RKO (cell line): Measurements from ENCODE around the gene MSMO1.

Experiments
- DNase-seq: peaks from one replicate; pipeline ENCODE4 v3.0.0-alpha.2; 2016; ENCODE audit warnings: low spot score

MSMO1 gene

DNA sequence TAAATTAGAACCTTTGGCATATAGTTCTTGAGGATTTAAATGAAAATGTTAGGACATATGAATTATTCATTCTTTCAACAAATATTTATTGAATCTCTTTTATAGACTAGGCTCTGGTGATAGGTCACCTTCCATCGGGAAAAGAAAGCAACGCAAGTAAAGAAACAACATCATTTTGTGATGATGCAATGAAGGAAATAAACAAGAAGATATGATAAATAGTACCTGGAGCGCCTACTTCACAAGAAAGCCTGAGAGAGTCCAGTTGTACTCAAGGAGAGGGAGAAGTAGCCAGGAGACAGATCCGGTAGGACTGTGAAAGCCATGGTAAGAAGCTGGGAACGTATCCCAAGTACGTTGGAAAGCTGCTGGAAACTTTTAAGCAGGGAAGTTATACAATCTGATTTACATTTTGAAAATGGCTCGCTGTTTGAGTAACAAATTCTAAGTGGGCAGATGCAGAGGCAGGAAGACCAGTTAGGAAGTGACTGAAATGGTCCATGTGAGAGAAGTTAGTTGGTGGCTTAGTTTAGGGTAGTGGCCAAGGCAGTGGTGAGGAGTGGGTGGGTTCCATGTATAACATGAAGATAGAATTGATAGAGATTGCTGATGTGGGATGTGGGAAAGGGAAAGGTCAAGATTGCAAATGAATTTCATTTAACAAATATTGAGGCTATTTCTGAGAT is 33.7 kb downstream of the MSMO1 start:
- no peak for DNase-seq

DNA sequence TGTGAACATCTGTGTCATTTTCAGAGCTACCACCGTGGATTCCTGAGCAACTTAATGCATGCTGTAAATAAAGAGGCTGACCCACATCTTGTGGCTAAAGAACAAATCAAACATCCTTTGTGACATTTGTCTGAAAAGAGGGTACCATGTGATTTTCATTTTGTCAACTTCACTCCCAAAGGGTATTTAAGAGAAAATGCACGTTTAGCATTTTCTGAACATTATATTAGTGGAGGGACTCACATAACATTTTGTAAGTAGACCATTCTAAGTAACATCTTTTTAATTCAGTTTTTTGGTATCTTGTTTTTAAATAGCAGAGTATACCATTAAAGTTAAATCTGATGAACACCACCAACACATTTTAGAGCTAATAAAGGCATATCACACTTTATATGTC is 34.3 kb downstream of the MSMO1 start:
- DNase-seq = no peak

DNA sequence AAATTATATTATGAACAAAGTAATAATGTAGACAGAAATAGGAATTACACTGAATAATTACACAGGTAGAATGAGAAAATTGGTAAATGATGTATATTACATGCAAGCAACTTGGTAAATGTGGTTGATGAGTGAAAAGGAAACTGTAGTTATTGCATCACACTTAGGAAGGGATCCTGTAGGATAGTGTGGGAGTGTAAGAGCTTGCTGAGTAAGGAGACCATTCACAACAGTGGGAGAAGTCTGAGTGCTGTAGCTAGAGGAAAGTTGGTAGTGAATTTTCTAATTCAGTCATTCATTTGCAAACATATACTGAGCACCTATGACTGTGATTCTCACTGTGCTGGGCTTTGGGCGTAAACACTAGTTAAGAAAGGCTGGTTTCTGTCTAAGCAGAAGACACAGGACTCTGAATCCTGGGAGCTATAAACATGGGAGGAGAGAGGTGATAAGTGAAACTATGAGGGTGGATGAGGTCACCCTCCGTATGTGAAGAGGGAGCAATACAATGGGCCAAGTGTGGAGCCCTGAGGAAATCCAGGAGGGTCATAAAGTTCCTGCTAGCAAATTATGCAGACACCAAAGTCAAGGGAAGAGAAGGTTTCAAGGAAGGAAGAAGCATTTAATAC is 37.1 kb downstream of the MSMO1 start:
- DNase-seq = no peak

DNA sequence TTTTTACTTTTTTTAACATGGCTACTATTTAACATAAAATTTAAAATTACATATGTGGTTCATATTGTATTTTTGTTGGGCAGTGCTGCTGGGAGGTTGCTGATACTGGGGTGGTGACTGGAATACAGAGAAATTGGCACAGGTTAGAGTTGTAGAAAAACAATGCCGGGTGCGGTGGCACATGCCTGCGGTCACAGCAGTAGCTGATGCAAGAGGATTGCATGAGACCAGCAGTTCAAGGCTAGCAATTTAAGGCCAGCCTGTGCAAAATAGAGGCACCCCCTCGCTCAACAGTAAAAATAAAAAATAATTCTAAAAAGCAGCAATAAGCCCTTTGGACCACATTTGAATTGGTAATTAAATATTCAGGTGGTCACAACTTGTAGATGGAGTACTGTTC is 39.6 kb downstream of the MSMO1 start:
- DNase-seq = no peak

DNA sequence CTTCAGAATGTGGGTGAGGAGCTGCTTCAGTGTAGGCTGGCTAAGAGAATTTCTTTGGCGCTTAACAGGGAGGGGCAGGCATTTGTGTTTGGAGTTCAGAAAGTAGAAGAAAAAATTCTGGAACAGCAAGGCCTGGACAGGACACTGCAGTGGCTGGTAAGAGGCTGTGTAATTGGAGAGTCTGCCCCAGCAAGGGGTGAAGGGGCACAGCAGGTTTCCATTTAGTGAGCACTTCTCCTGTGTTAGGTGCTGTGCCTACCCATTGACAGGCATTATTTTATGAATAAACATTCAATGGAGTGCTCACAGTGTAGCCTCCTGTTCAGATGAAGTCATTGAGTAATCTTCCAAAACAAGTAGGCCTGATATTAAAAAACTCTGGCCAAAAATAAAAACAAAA is 40.6 kb downstream of the MSMO1 start:
- no peak for DNase-seq

DNA sequence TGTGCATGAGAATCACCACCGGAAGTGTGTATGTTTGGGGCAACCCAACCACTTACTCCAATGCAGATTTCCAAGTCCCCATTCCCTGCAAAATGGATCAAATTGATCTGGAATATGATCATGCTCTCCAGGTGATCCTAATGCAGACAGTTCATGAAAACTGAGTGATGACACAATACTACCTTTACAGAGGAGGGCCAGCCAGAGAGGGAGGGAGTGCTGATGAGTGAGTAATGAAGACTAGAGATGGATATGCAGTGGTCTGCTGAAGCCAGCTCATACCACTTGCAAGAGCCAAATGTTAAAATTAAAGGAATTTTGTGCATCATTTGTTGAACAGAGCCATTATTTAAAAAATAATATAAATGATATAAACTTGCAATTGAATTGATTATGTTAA is 41.1 kb downstream of the MSMO1 start:
- no peak for DNase-seq

DNA sequence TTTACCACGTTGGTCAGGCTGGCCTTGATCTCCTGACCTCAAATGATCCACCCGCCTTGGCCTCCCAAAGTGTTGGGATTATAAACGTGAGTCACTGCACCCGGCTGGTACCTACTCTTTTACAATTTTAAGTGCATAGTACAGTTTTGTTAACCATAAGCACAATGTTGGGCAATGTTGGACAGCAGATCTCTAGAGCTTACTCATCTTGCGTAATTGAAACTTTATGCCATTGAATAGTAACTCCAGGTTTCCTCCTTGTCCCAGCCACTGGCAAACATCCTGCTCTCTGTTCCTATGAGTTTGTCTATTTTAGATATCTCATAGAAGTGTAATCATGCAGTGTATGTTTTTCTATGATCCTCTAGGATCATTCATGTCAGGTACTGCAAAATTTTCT is 42.1 kb downstream of the MSMO1 start:
- DNase-seq = no peak

DNA sequence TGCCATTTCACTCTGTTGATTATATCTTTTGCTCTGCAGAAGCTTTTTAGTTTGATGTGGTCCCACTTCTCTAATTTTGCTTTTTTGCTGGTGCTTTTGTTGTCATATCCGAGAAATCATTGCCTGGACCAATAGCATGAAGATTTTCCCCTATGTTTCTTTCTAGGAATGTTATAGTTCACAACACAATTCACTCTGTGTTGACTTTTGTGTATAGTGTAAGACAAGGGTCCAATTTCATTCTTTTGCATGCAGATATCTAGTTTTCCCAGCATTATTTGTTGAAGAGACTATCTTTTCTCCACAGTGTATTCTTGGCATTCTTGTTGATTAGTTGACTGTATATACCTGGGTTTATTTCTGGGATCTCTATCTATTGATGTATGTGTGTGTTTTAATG is 43.1 kb downstream of the MSMO1 start:
- DNase-seq = no peak

DNA sequence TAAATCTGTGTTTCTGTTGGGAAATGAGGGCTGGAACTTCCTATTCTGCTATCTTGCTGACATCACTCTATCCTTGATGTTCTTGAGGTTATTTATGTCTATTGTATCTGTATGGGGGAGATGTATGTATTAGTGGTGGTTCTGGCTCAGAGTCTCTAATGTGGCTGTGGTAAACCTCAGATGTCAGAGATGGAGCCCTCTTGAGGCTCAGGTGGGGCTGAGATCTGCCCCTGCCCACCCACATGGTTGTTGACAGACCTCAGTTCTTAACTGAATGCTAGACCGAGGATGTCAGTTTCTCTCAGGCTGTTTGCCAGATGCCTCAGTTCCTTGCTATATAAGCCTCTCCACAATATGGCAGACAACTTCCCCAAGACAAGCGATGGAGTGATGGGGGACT is 48.0 kb downstream of the MSMO1 start:
- no peak for DNase-seq

DNA sequence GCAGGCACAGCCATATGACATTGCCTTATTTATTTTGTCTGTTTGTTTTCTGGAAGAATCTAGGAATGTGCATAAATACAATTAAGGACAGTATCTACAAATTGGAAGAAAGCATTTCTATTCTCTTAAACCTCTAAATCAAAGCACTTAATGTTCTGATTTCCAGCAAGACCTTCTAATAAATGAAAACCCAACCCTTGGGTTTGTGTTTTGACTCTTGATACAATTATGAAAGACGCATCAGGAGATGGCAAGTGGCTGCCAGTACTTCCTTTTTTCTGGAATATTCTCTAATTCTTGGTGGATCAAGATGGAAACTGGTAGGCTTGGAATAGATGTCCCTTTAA is 50.9 kb downstream of the MSMO1 start:
- DNase-seq = no peak

DNA sequence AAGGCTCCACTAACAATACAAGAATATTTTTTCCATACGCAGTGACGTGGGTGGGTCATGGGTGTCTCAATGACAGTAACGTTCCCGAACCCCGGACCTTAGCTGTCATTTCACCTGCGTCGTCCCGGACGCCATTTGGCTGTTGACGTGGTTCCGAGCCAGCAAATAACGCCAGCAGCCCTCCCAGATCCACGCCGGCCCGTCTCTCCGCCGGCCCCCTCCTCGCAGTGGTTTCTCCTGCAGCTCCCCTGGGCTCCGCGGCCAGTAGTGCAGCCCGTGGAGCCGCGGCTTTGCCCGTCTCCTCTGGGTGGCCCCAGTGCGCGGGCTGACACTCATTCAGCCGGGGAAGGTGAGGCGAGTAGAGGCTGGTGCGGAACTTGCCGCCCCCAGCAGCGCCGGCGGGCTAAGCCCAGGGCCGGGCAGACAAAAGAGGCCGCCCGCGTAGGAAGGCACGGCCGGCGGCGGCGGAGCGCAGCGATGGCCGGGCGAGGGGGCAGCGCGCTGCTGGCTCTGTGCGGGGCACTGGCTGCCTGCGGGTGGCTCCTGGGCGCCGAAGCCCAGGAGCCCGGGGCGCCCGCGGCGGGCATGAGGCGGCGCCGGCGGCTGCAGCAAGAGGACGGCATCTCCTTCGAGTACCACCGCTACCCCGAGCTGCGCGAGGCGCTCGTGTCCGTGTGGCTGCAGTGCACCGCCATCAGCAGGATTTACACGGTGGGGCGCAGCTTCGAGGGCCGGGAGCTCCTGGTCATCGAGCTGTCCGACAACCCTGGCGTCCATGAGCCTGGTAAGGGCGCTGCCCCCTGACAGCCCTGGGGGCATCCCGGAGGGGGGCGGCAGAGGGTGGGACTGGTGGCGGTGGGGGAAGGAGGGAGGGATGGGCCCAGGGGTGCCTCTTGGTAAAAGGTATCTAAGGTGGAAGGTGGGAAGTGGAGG is 51.5 kb downstream of the MSMO1 start, which contains the start of gene CPE:
TSS of gene CPE (plus strand) at position 264 of the 933 bp plus-strand sequence. CDS start at position 478, 214 bp downstream.
- no peak for DNase-seq

DNA sequence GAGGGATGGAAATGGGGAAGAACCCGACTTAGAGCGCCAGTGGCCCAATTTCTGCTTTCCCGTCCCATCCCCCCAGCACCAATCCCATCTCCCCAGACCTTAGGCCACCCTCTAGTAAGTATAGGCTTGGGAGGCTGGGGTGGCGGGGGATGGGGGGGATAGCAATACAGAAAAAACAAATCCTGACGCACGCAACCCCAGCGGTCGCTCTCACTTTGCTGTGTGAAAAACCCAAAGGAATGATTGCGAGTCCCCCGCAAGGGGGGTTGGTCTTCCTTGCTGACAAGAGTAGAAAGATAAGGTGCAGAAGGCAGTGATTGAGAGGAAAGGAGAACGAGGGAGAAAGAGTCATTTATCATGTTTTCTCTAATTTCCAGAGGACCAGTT is 52.2 kb downstream of the MSMO1 start:
- no peak for DNase-seq

DNA sequence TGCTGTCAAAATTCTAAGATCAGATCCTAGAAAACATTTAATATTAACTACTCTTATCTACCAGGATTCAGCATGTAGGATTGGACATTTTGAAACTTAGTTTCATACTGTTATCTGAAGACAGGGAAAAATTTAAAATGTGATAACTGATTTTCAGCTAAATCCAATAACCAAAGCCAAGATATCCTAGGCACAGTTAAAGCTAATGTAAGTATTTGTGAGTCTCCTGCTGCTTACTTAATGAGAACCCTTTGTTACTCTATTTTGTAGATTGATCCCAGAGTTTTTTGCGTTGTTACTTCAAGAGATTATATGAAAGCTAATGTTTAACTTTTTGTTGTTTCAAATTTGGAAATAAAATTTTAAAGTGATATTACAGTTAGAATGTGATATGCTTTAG is 53.3 kb downstream of the MSMO1 start:
- no peak for DNase-seq

DNA sequence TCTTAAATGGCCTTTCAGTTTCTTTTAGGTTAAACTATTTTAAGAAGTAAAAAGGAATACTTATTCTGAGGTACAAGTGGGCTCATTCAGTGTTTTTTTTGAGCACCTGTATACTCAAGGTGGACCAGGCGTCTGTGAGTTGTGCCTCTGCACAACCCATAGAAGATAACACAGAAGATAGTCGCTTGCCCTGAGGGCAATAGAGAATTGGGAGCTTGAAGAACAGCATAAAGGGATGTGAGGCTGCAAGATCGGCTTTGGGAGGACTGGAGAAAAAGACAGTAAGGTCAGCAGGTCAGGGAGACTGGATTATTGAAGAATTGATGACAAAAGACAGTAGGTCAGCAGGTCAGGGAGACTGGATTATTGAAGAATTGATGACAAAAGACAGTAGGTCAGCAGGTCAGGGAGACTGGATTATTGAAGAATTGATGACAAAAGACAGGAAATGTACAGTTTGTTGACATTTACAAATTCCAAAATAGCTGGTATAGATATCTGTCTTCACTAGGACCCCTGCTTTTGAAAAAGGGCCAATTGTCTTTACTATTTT is 54.4 kb downstream of the MSMO1 start:
- DNase-seq = no peak

DNA sequence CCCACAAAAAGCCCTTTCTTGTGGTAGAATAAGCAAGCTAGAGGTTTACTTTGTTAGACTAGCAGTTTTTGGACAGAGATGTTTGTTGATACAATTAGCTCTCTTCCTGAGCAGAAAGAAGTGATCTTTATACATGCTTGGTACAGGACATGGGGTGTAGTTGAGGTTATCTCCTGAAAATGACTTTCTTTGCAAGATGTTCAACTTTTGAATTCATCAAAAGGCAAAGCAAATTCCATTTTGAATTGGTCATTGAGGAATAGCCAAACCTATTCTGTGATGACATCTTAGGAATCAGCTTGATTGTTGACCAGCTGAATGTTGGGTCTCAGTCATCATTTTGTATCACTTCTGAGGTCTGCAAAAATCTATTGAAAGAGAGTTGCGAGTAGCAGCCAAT is 55.2 kb downstream of the MSMO1 start:
- DNase-seq = no peak

DNA sequence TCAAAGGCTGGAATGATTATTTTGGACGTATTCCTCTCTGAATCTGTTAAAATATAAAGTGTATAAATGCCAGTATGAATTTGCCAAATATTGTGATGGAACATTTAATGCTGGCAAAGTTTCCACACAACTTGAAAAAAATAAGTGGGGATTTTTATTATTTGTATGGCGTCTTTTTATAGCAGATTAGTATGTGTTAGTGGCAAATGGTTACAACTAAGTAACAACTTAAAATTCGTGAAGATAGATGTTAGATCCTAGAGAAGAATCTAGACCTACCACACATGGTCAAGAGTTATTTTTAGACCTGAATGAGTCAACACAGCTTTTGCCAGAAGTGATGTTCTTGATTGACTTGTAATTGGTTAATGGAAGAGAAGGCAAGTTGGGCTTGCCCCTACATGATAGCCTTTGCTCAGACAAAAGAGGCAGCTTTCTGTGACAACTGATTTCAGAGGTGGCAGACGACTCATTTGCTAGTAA is 56.2 kb downstream of the MSMO1 start:
- no peak for DNase-seq

DNA sequence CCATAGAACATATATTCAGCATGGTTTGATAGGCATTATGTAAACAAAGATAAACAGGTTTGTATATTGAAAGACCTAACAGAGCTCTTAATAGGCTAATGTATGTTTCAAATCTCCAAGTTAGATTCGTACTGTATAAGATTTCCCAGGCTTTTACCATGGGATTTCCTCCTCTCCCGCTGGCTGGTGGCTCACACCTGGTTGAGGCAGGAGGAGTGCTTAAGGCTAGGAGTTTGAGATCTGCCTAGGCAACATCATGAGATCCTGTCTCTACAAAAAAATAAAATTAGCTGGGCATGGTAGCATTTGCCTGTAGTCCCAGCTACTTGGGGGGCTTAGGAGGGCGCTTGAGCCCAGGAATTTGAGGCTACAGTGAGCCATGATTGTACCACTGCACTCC is 56.7 kb downstream of the MSMO1 start:
- no peak for DNase-seq

DNA sequence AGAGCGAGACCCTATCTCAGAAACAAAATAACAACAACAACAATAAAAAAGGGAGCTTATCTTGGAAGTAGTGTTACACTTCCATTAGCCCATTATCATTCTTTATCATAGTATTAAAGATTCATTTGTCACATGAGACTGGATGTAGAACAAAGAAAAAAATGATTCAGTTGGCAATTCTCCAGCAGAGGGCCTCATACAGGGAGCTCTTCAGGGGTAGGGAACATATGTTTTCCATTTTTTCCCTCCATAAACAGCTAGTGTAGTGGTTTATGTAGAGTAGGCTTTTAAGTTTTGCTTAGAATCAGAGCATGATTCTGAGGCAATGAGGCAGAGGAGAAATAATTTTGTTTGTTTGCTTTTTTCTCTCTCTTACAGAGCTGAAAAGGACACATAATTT is 57.1 kb downstream of the MSMO1 start:
- no peak for DNase-seq

DNA sequence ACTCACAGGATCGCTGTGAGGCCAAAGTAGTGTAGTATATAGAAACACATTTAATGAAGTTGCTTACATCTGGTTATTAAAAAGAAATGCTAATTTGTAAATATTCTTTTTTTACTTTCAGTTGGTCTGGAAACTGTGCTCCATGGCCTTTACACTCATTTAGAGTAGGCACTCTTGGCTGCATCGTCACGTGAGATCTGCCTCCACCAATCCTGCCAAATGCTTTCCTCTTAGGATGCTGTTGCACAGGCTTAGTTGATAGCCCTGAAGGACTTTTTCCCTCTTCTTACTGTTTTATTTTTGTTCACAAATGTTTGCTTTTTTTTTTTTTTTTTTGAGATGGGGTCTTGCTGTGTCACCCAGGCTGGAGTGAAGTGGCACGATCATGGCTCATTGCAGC is 57.7 kb downstream of the MSMO1 start:
- DNase-seq = no peak

DNA sequence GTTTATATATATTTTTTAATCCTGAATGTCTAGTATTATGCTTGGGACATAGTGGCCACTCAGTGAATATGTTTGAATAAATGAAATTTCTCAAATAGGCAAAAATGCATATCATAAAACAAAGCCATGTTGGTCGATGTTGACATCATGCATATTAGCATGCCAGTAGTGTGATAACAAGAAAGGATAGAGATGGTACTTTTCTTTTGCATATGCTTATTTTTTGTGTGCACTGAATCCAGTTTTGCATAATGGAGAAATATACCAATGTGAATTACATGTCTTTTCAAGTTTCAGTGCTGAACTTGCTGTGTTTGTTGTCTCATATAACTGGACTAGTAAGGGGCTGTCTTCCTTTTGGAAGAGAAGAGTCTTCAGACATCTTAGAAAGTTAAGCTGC is 58.9 kb downstream of the MSMO1 start:
- no peak for DNase-seq

DNA sequence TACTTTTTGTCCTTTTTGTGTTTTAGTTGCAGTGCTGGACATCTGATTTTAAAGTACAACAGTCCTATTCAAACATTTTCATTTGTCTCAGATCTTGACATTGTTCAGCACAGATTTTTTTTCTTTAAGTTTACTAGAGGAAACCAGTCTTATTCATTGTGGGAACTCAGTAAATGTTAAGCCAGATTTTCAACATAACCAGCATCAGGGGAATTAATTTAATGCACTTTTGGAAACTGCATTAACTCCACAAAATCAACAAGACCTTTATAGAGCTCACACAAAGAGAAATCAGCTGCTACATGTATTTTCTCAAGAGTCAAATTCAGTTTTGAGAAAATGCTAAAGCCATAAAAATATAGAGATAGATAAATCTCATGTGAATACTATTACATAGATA is 61.3 kb downstream of the MSMO1 start:
- DNase-seq = no peak
